GM12878 (cell line): Measurements from ENCODE around the gene BSCL2. TPM values are rescaled to one million over a fixed set of nuclear protein-coding genes. Genes with fewer than 3 reads are reported as not detected.
A peak's percentile ranks its signal among the peaks of the same experiment; 100 is the strongest.

ENCODE experiments used
- BHLHE40 ChIP-seq, 2 experiments: fragments of 450-650 bp in 1 of 2; IDR thresholded peaks; 2 replicates each; pipeline ENCODE4 v1.6.1; 2011 to 2017; ENCODE audit warnings: low read depth in 2 of 2, borderline replicate concordance in 1 of 2, improper control_type of control experiment in 1 of 2, low read length in 1 of 2, mild to moderate bottlenecking in 1 of 2
- BMI1 ChIP-seq: fragments of 450-650 bp; IDR thresholded peaks from 2 replicates; pipeline ENCODE4 v1.6.1; 2016; ENCODE audit warnings: mild to moderate bottlenecking, moderate library complexity, borderline replicate concordance
- CREB1 ChIP-seq: IDR thresholded peaks from 2 replicates; pipeline ENCODE4 v1.6.1; 2012; ENCODE audit warnings: low read depth, mild to moderate bottlenecking, inconsistent platforms
- EED ChIP-seq: sonication (generic); IDR thresholded peaks from 2 replicates; pipeline ENCODE4 v1.6.1; 2016; ENCODE audit warnings: antibody characterized with exemption, low read depth
- FOXM1 ChIP-seq: IDR thresholded peaks from 2 replicates; pipeline ENCODE4 v1.6.1; 2012; ENCODE audit warnings: low read depth, mild to moderate bottlenecking, inconsistent platforms, low read length, moderate library complexity
- MEF2A ChIP-seq: IDR thresholded peaks from 2 replicates; pipeline ENCODE4 v1.6.1; 2011; ENCODE audit warnings: low read depth, mild to moderate bottlenecking, low read length, moderate library complexity; ENCODE audit not compliant: insufficient read depth
- MEF2B ChIP-seq: fragments of 450-650 bp; IDR thresholded peaks from 2 replicates; pipeline ENCODE4 v1.6.1; 2018; ENCODE audit warnings: mild to moderate bottlenecking, moderate library complexity; ENCODE audit not compliant: partially characterized antibody, poor library complexity, severe bottlenecking
- MYB ChIP-seq: fragments of 150-350 bp; IDR thresholded peaks from 2 replicates; pipeline ENCODE4 v1.6.1; 2014; ENCODE audit warnings: mild to moderate bottlenecking, low read depth, low read length, borderline replicate concordance
- NR2C1 ChIP-seq: fragments of 450-650 bp; IDR thresholded peaks from 2 replicates; pipeline ENCODE4 v1.6.1; 2017; ENCODE audit warnings: antibody characterized with exemption, mild to moderate bottlenecking, moderate library complexity
- POLR2A ChIP-seq: IDR thresholded peaks from 2 replicates; pipeline ENCODE4 v1.6.1; 2011; ENCODE audit warnings: low read depth, mild to moderate bottlenecking, low read length
- RCOR1 ChIP-seq: conservative IDR thresholded peaks from 2 replicates; pipeline ENCODE4 v1.6.1; 2012; ENCODE audit warnings: low read depth, low read length, improper control_type of control experiment
- SIN3A ChIP-seq: IDR thresholded peaks from 2 replicates; pipeline ENCODE4 v1.6.1; 2012; ENCODE audit warnings: low read depth, low read length, improper control_type of control experiment
- SMARCA5 ChIP-seq: fragments of 450-650 bp; IDR thresholded peaks from 2 replicates; pipeline ENCODE4 v1.6.1; 2017; ENCODE audit warnings: mild to moderate bottlenecking
- TCF7 ChIP-seq: IDR thresholded peaks from 2 replicates; pipeline ENCODE4 v1.6.1; 2014; ENCODE audit warnings: antibody characterized with exemption, borderline replicate concordance
- YY1 ChIP-seq: IDR thresholded peaks from 2 replicates; pipeline ENCODE4 v1.6.1; 2011; ENCODE audit warnings: low read depth, mild to moderate bottlenecking, low read length
- polyA plus RNA-seq, 11 experiments: library from polyadenylated mRNA; depleted of rRNA in 4 of 11; unstranded in 6 of 11; stranded (reverse) in 5 of 11; fragments of >200 nt; fragmentation: Nextera tagmentation in 4 of 11; fragmentation: Illumina TruSeq in 1 of 11; extraction: Ambion mirVana in 4 of 11; extraction: Trizol in 1 of 11; gene quantifications; 1 replicate in 1 of 11; 2 replicates in 10 of 11; pipeline versions ENCODE4 v1.2.1 to v1.2.3, GENCODE V29; 2011 to 2016; ENCODE audit warnings: inconsistent platforms in 2 of 11, missing spikeins in 2 of 11, low read depth in 1 of 11
- total RNA-seq, 4 experiments: library from RNA; depleted of rRNA in 3 of 4; stranded (reverse); fragments of >200 nt in 3 of 4; fragmentation: Illumina TruSeq in 1 of 4; extraction: Trizol in 1 of 4; gene quantifications; 2 replicates each; pipeline versions ENCODE4 v1.2.1 to v1.2.3, GENCODE V29; 2013 to 2021
- TF ChIP-seq, protein P1 (sequence below): IDR thresholded peaks from 2 replicates; pipeline ENCODE4 v1.6.1; 2012; ENCODE audit warnings: low read length, inconsistent platforms
- TF ChIP-seq, protein P2 (sequence below): fragments of 450-650 bp; IDR thresholded peaks from 2 replicates; pipeline ENCODE4 v1.6.1; 2016; ENCODE audit warnings: mild to moderate bottlenecking

Gene BSCL2
- total and polyA plus RNA-seq, 10 of the 15 experiments (the other 5 are each of a cell fraction or from before 2014, with no cell fraction given), result 12.3 to 57.9 (median 21.8) TPM

DNA sequence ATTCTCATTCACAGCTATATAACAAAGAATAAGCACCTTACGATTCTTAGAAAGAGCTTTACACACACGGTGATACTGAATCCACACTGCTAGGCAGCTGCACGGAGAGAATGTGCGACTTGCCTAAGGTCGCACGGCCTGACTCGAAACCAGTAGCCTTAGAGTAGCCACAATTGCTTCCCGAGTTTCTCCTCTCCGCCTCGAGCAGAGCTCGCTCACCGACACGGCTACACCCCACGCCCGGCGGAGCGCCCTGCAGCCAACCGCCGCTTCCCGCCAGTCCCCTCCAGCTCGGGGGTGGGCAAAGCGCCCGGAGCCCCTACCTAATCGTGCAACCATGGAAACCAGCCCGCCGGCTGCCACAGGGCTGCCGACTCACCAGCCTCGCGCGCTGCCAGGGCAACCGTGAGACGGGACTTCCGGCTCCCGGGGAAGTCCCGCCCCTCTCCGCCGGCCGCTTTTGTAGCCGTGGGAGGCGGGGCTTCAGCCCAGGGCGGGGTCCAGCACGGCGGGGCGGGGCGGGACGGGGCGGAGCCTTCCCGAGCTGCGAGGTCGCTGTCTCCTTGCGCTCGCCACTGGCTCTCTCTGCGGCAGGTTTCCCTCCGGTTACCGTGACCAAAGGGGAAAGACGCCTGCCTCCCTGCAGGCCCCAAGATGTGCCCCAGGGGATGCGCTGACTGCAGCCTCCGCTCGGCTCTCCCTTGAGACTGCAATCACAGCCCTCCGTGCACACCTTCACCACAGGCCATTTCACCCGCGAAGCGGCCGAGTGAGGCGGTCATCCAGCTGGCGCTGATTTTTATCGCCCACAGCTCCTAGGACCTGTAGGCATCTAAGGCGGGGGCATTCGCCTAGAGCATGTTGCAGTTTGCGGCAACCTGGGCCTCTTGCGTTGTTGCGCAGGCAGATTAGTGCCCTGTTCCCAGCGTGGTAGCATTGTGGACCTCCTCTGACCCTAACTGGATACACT is 1.1 kb downstream of the BSCL2 start (continued):
- TF ChIP-seq CREB1 (0 out of 2 replicates have a peak, but pooled peaks have one; percentile 38), MYB (no peak), NR2C1 (no peak), MEF2A (no peak), BMI1 (peak; percentile 92), MEF2B (peak; percentile 77), YY1 (no peak; the same call in none of the 2 replicates), TCF7 (no peak), SIN3A (peak; percentile 82; the same call in 1 of the 2 replicates), RCOR1 (no peak), EED (0 out of 2 replicates have a peak, but pooled peaks have one; percentile 4), SMARCA5 (0 out of 2 replicates have a peak, but pooled peaks have one; percentile 67), BHLHE40 (IDR thresholded peaks at IDR 0.05; ENCODE audit: borderline replicate concordance in 1 of 2, low read depth in 2 of 2, low read length in 1 of 2) (no peak; a peak in 2 of 4 replicates), FOXM1 (no peak), POLR2A (peak; percentile 78)
- TF ChIP-seq, protein P1, sequence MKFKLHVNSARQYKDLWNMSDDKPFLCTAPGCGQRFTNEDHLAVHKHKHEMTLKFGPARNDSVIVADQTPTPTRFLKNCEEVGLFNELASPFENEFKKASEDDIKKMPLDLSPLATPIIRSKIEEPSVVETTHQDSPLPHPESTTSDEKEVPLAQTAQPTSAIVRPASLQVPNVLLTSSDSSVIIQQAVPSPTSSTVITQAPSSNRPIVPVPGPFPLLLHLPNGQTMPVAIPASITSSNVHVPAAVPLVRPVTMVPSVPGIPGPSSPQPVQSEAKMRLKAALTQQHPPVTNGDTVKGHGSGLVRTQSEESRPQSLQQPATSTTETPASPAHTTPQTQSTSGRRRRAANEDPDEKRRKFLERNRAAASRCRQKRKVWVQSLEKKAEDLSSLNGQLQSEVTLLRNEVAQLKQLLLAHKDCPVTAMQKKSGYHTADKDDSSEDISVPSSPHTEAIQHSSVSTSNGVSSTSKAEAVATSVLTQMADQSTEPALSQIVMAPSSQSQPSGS, result no peak
- TF ChIP-seq, protein P2, sequence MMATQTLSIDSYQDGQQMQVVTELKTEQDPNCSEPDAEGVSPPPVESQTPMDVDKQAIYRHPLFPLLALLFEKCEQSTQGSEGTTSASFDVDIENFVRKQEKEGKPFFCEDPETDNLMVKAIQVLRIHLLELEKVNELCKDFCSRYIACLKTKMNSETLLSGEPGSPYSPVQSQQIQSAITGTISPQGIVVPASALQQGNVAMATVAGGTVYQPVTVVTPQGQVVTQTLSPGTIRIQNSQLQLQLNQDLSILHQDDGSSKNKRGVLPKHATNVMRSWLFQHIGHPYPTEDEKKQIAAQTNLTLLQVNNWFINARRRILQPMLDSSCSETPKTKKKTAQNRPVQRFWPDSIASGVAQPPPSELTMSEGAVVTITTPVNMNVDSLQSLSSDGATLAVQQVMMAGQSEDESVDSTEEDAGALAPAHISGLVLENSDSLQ, result peak; percentile 44; the same call in 1 of the 2 replicates
